OCI-M2 (cell line): ENCODE results near the gene SHD.

ENCODE experiments used
- DNase-seq: peaks from one replicate; lab custom pipeline; 2025; ENCODE audit not compliant: unreplicated experiment; lab: John Stamatoyannopoulos, UW

The SHD gene

GRCh38 chr19:4297901-4298809 lies 19.1 kb downstream of the SHD start:
- DNase-seq = no peak

DNA sequence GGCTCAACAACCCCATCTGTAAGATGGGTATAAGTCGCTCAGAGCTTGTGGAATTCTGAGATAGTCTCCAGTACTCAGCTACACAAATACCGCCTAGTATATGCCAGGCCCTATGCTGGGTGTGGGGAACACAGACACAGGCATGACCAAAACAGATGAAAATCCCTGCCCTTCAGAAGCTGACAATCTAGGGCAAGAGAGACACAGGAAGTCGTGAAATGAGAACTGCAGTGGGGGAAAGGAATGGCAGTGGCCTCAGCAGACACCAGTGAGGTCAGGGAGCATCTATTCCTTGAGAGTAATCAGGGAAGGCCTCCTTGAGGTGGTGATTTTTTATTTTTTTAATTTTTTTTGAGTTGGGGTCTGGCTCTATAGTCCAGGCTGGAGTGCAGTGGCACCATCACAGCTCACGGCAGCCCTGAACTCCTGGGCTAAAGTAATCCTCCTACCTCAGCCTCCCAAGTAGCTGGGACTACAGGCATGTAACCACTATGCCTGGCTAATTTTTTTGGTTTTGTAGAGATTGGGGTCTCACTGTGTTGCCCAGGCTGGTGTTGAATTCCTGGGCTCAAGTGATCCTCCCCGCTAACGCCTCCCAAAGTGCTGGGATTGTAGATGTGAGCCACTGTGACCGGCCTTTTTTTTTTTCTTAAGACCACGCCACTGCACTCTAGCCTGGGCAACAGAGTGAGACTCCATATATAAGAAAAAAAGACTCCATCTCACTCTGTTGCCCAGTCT lies 19.9 kb downstream of the SHD start:
- no peak for DNase-seq

DNA sequence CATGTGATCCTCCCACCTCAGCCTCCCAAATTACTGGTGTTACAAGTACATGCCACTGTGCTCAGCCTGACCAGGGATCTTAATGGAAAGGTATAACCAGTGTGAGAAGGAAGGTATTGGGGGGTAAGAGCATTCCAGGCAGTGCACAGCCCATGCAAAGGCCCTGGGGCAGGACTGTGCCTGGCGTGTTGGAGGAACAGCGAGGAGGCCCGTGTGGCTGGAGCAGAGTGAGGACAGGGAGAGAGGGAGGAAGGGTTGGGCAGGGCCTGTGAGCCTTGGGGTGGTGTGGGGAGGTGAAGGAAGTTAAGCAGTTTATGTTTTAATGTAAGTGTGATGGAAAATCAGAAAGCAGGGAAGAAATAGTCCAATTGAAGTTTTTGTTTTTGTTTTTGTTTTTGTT lies 21.5 kb downstream of the SHD start:
- DNase-seq = no peak

GRCh38 chr19:4301590-4302242 lies 22.6 kb downstream of the SHD start:
- DNase-seq = no peak

- no peak for DNase-seq
Observed at GRCh38 chr19:4302243-4302640, 23.2 kb downstream of the SHD start, which contains the start of gene TMIGD2. Gene TMIGD2 (minus strand): TSS chr19:4302389. CDS start chr19:4302385, 4 bp downstream.

GRCh38 chr19:4303819-4304537 lies 24.9 kb downstream of the SHD start:
- no peak for DNase-seq

DNA sequence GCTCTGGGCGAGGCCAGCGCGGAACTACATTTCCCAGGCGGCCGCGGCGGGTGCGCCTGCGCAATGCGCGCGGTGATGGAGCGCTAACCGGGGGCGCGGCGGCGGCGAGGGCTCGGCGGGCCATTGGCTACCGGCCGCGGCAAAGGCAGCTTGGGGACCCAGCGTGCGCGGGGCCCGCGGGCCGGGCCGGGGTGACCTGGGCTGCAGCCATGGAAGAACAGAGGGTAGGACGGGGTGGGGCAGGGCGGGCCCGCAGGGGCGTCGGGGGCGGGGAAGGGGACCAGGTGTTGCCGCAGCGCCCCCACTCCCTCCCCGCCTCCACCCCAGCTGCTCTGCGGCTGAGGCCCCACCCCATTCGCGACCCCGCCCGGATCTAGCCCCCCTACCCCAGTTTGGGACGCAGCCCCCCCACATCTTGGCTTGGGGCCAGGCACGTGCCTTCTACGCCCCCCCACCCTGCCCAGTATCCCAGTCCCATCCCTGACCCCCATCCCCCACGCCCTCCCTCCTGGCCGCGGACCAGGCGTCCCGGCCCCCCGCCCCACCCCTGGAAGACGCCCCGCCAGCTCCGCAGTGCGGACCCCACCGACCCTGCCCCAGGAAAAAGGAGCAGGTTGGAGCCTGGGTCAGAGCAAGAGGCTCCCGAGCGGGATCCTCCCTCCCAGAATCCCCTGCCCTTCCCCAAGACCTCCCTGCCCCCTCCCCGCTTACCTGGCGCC lies 25.6 kb downstream of the SHD start, which contains the start of gene FSD1:
TSS of gene FSD1 (plus strand) at position 61 of the 719 bp plus-strand sequence. CDS start at position 210, 149 bp downstream.
- no peak for DNase-seq

- DNase-seq = no peak
Observed at GRCh38 chr19:4305257-4305612, 26.2 kb downstream of the SHD start.

DNA sequence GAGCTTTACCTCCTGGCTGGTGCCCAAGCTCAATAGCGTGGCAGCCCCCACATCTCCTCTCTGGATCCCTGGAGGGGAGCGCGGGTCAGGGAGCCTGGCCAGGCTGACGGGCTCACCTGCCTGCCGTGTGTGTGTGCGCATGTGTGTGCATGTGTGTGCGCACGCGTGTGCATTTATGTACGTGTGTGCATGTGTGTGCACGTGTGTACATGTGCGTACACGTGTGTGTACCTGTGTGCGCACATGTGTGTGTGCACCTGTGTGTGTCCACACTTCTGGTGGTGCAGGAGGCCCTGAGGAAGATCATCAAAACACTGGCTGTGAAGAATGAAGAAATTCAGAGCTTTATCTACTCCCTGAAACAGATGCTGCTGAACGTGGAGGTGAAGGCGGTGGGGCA lies 26.6 kb downstream of the SHD start:
- DNase-seq = no peak

- no peak for DNase-seq
Observed at GRCh38 chr19:4310247-4311121, 31.4 kb downstream of the SHD start.

DNA sequence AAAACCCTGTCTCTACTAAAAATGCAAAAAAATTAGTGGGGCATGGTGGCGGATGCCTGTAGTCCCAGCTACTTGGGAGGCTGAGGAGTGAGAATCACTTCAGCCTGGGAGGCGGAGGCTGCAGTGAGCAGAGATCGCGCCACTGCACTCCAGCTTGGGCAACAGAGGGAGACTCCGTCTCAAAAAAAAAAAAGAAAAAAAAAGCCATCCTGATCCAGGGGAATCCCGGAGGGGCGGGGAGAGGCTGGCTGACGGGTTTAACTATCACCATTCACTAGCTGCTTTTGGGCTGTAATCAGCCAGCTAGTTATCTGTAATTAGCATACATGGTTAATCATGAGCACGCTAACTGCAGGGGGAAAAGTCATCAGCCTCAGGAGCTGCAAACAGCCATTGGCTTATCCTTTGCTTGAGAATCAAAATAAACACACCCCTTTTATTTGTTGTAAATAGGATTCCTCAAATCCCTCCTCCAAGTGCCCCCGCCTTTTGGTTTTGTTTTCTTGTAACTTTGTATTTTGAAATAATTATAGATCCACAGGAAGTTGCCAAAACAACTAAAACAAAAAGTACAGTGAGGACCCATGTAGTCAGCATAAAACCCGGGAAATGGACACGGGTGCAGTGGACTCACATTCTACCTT lies 34.9 kb downstream of the SHD start:
- no peak for DNase-seq

DNA sequence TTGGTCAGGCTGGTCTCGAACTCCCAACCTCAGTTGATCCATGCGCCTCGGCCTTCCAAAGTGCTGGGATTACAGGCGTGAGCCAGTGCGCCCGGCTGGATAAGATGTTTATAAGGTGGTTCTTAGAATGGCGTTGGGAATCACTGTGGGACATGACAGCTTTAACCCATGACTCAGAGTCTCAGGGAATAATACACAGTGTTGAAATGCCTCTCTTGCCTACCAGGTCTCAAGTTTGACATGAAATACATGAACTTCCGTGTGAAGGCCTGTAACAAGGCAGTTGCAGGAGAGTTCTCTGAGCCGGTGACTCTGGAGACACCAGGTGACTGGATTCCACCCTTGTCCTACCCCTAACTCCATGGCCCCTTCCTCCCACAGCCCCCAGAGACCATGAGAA lies 37.9 kb downstream of the SHD start:
- DNase-seq = no peak

- DNase-seq = no peak
Observed at GRCh38 chr19:4318460-4318859, 39.4 kb downstream of the SHD start.

GRCh38 chr19:4319067-4319718 lies 40.1 kb downstream of the SHD start:
- DNase-seq = no peak

DNA sequence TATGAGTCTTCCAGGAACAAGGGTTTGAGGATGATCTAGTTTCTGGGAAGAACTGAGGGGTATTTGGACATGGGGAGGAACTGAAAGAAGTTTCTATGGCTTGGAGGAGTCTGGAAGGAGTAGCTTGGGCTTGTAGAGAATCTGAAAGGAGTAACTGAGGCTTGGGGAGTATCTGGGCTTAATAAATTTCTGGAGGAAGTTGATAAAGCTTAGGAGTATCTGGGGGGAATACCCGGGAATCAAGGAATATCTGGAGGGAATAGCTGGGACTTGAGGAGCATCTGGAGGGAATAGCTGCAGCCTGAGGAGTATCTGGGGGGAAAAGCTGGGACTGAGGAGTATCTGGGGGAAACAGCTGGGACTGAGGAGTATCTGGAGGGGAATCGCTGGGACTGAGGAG lies 41.4 kb downstream of the SHD start:
- DNase-seq = no peak

- no peak for DNase-seq
Observed at GRCh38 chr19:4322942-4323665, 44.0 kb downstream of the SHD start.

DNA sequence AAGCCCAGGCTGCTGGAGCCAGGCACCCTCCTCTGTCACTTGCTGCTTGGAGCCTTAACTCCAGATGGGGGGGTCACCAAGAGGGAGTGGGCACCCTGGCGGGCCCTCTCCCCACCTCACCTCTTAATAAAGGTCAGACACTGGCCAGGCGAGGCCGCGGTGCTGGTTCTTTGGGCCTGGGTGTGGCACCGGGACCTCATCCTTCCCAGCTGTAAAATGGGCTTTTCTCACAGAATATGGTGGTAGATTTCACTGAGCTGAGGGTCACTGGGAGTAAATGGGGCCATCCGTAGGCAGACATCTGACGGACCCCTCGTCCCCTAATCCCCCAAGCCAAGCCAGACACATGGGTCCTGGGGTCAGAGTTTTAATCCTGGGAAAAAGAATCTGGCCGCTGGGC lies 44.6 kb downstream of the SHD start:
- no peak for DNase-seq

- DNase-seq = no peak
Observed at GRCh38 chr19:4324228-4324627, 45.2 kb downstream of the SHD start.
